ENCODE results near the gene CAPN14.

CAPN14 gene

GRCh38 chr2:31227711-31228125 lies 10.4 kb upstream of the CAPN14 start:
- DNase-seq (ENCODE audit: low spot score), result no peak
- CTCF ChIA-PET, result no interaction called here

GRCh38 chr2:31227110-31227509 lies 9.8 kb upstream of the CAPN14 start:
- no peak for TF ChIP-seq CTCF (conservative IDR thresholded peaks at IDR 0.05; ENCODE audit: low read depth)
- H3K27ac ChIP-seq, result no peak overlapping the region
- ChIA-PET POLR2A (ENCODE audit: low non-redundant PET) (no interaction called here), CTCF (no interaction called here)
- DNase-seq (ENCODE audit: low spot score), result no peak

More at GRCh38 chr2:31227711-31228125, 10.4 kb upstream of the CAPN14 start:
- no peak for TF ChIP-seq CTCF (conservative IDR thresholded peaks at IDR 0.05; ENCODE audit: low read depth)
- H3K27ac ChIP-seq, result no peak overlapping the region
- POLR2A ChIA-PET (ENCODE audit: low non-redundant PET), result no interaction called here

- TF ChIP-seq CTCF (conservative IDR thresholded peaks at IDR 0.05; ENCODE audit: low read depth), result no peak
- H3K27ac ChIP-seq, result no peak overlapping the region
- ChIA-PET CTCF (no interaction called here), POLR2A (ENCODE audit: low non-redundant PET) (no interaction called here)
- no peak for DNase-seq (ENCODE audit: low spot score)
These were observed 9.0 kb upstream of the CAPN14 start for GRCh38 chr2:31226266-31226665.

GRCh38 chr2:31223749-31224148 lies 6.4 kb upstream of the CAPN14 start:
- no peak for TF ChIP-seq CTCF (conservative IDR thresholded peaks at IDR 0.05; ENCODE audit: low read depth)

GRCh38 chr2:31223026-31223425 lies 5.7 kb upstream of the CAPN14 start:
- ChIA-PET POLR2A (ENCODE audit: low non-redundant PET) (no interaction called here), CTCF (no interaction called here)
- TF ChIP-seq CTCF (conservative IDR thresholded peaks at IDR 0.05; ENCODE audit: low read depth), result no peak
- H3K27ac ChIP-seq, result no peak overlapping the region
- no peak for DNase-seq (ENCODE audit: low spot score)

More at GRCh38 chr2:31223749-31224148, 6.4 kb upstream of the CAPN14 start:
- DNase-seq (ENCODE audit: low spot score), result no peak
- ChIA-PET CTCF (no interaction called here), POLR2A (ENCODE audit: low non-redundant PET) (no interaction called here)
- no peak overlapping the region for H3K27ac ChIP-seq

- TF ChIP-seq CTCF (conservative IDR thresholded peaks at IDR 0.05; ENCODE audit: low read depth), result no peak
- H3K27ac ChIP-seq, result no peak overlapping the region
- ChIA-PET POLR2A (ENCODE audit: low non-redundant PET) (no interaction called here), CTCF (no interaction called here)
- no peak for DNase-seq (ENCODE audit: low spot score)
These were observed 4.8 kb upstream of the CAPN14 start for GRCh38 chr2:31222071-31222470.

- ChIA-PET POLR2A (ENCODE audit: low non-redundant PET) (no interaction called here), CTCF (no interaction called here)
- no peak for TF ChIP-seq CTCF (conservative IDR thresholded peaks at IDR 0.05; ENCODE audit: low read depth)
- DNase-seq (ENCODE audit: low spot score), result no peak
- no peak overlapping the region for H3K27ac ChIP-seq
These were observed 4.2 kb upstream of the CAPN14 start for GRCh38 chr2:31221544-31221943.
